GM18520 (cell line): ENCODE results near the gene MAMLD1.

Experiments
- ATAC-seq: cut with Tn5 transposase; IDR thresholded peaks from one replicate; pipeline ENCODE4 v1.9.1; 2021; ENCODE audit not compliant: unreplicated experiment

MAMLD1 gene

GRCh38 chrX:150355913-150356312, 7.2 kb upstream of the MAMLD1 start:
- no peak for ATAC-seq

GRCh38 chrX:150357790-150358189, 5.3 kb upstream of the MAMLD1 start:
- no peak for ATAC-seq

GRCh38 chrX:150358651-150359050, 4.5 kb upstream of the MAMLD1 start:
- ATAC-seq = no peak

- no peak for ATAC-seq
These were observed 2.8 kb upstream of the MAMLD1 start for GRCh38 chrX:150360331-150360730.

- ATAC-seq = no peak
These were observed 1.9 kb upstream of the MAMLD1 start for GRCh38 chrX:150361070-150361776.

GRCh38 chrX:150361777-150362351, 1.3 kb upstream of the MAMLD1 start:
- ATAC-seq = no peak

GRCh38 chrX:150363561-150364346, 637 bp downstream of the MAMLD1 start:
- no peak for ATAC-seq

- no peak for ATAC-seq
These were observed 1.4 kb downstream of the MAMLD1 start for GRCh38 chrX:150364347-150365050.

- ATAC-seq = no peak
These were observed 2.2 kb downstream of the MAMLD1 start for GRCh38 chrX:150365051-150365989.

- ATAC-seq = no peak
These were observed 3.1 kb downstream of the MAMLD1 start for GRCh38 chrX:150365990-150366911.

GRCh38 chrX:150366951-150367545, 3.9 kb downstream of the MAMLD1 start:
- ATAC-seq = no peak

GRCh38 chrX:150370589-150371312, 7.6 kb downstream of the MAMLD1 start:
- ATAC-seq = no peak

GRCh38 chrX:150371877-150372276, 8.8 kb downstream of the MAMLD1 start:
- no peak for ATAC-seq

GRCh38 chrX:150372280-150372679, 9.2 kb downstream of the MAMLD1 start:
- ATAC-seq = no peak

- no peak for ATAC-seq
These were observed 9.6 kb downstream of the MAMLD1 start for GRCh38 chrX:150372756-150373155.

- no peak for ATAC-seq
These were observed 12.2 kb downstream of the MAMLD1 start for GRCh38 chrX:150375243-150375770.

GRCh38 chrX:150377005-150377404, 13.9 kb downstream of the MAMLD1 start:
- ATAC-seq = no peak

GRCh38 chrX:150405006-150405405, 41.9 kb downstream of the MAMLD1 start:
- ATAC-seq = no peak
